Activated CD8-positive, alpha-beta memory T cell treated with anti-CD3 and anti-CD28 coated beads for 48 hours (primary cell): ENCODE results near the gene SLC25A38.
"Not testable (repeated sequence)": the region's sequence is repeated elsewhere in the genome, so short reads cannot be mapped to it uniquely, and the experiment has no call there.

Experiments
- DNase-seq, 3 experiments: peaks; one replicate each; pipeline ENCODE4 v3.0.0-alpha.2; 2020; ENCODE audit warnings: low read depth in 2 of 3, low spot score in 2 of 3

SLC25A38 gene

DNA sequence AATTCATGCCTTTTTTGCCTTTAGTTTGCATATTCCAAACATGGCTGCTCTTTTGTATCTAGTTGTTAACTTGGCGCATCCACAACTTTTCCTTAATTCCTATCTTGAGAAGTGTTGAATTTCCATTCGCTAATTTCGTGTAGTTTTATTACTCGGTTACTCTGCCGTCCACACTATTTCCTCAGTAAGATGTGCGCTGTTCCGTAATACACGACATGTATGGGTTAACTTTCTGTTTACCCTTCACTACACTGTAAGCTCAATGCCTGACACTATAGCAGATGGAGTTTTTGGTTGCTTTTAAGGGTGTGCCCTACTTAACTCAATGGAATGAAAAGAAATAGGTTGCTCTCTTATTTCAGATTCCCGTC lies 24.1 kb downstream of the SLC25A38 start:
- DNase-seq: no peak

DNA sequence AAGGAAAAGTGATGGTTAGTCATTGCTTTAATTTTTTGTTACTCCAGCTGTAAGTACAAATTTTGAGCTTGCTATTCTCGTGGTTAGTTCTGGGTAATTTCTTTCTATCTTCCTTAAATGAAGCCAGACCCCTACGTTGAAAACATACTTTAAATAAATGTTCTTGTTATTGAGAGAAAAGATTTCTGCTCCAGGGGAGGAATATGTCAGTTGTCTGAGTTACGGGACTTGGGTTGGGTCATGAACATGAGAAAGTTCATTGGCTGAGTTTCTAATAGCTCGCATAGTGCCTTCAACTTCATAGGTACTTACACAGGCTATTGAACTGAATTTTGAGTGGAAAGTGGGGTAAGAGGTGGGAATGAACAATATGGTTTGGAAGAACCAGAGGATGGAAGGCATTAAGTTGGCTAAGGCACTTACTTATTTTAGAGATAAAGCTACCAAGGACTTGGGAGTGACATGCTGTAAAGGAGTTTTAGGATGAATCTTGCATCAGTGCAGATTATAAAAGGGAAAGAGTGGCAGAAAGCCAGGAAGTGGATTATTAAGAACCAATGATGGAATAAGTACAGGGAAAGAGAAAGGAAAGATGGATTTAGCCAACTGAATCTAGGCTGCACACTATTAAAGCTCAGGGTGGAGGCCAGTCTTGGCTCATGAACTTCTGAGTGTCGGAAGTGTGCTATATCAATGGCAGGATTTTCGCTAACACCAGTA lies 24.8 kb downstream of the SLC25A38 start:
- DNase-seq: no peak

DNA sequence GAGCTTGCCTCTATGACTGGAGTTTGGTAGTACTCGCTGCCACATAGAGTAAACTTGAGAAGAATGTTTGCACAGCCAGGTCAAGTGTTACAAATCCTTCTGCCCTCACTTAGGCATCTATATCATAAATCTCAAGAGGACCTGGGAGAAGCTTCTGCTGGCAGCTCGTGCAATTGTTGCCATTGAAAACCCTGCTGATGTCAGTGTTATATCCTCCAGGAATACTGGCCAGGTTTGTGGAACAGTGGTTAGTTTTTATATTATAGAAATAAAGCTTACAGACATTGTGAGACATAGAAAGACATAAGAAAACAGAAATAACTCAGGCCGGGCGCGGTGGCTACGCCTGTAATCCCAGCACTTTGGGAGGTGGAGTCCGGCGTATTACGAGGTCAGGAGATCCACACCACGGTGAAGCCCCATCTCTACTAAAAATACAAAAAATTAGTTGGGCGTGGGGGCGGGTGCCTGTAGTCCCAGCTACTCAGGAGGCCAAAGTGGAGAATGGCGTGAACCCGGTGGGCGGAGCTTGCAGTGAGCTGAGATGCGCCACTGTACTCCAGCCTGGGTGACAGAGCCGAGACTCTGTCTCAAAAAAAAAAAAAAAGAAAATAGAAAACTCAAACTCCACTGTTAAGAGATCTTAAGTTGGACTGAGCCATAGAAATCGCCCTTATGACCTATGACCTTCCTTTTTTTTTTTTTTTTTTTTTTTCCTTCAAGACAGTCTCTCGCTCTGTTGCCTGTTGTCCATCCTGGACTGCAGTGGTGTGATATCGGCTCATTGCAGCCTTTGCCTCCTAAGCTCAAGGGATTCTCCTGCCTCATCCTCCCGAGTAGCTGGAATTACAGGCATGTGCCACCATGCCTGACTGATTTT lies 25.6 kb downstream of the SLC25A38 start:
- no peak for DNase-seq

DNA sequence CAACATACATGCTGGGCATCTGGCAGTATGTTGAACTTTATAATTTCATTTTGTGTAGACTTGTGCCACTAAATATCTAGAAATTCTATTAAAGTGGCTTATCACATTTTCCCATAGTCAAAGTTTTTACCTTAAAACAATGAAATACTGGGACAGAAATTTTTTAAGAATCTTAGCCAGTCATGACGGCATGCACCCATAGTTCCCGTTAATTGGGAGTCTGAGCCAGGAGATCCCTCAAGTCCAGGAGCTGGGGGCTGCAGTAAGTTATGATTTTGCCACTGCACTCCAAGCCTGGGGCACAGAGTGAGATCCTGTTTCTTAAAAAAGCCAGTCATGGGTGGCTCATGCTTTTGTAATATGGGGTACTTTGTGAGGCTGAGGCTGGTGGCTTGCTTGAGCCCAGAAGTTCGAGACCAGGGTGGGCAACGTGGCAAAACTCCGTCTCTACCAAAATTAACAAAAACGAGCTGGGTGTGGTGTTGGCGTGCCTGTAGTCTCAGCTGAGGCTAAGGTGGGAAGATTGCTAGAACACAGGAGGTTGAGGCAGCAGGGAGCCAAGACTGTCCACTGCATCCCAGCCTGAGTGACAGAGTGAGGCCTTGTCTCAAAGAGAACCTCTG lies 26.5 kb downstream of the SLC25A38 start:
- DNase-seq: no peak

DNA sequence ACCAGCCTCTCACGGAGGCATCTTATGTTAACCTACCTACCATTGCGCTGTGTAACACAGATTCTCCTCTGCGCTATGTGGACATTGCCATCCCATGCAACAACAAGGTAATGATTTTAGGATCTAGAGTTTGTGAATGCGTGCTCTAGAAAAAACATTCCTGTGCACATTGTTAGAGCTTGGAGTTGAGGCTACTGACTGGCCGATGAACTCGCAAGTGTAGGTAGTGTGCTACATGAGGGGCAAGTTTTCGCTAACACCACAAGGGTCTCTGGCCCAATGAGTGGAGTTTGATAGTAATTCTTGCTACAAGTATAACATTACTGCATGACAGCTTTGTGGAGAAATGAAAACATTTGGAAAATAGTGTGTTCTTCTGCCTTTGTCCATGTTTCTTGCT lies 27.7 kb downstream of the SLC25A38 start:
- no peak for DNase-seq

DNA sequence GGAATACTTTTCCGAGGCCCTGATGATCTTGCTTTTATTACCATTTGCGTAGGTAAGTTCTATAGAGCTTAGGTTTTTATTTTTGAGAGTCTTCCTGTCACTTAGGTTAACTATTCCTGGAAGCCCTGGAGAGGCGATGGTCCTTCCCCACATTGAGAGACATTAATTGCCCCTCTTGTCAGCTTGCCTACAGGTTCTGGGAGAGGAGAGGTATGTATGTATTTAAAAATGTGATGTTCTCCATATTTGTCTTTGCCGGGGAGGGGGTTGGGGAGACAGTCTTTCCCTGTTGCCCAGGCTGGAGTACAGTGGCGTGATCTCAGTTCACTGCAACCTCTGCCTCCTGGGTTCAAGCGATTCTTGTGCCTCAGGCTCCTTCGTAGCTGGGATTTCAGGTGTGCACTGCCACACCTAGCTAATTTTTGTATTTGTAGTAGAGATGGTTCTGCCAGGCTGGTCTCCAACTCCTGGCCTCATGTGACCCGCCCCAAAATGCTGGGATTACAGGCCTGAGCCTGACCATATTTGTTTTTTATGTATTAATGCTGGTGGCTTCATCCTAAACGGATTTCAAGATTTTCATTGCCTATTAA lies 29.6 kb downstream of the SLC25A38 start:
- DNase-seq: no peak

DNA sequence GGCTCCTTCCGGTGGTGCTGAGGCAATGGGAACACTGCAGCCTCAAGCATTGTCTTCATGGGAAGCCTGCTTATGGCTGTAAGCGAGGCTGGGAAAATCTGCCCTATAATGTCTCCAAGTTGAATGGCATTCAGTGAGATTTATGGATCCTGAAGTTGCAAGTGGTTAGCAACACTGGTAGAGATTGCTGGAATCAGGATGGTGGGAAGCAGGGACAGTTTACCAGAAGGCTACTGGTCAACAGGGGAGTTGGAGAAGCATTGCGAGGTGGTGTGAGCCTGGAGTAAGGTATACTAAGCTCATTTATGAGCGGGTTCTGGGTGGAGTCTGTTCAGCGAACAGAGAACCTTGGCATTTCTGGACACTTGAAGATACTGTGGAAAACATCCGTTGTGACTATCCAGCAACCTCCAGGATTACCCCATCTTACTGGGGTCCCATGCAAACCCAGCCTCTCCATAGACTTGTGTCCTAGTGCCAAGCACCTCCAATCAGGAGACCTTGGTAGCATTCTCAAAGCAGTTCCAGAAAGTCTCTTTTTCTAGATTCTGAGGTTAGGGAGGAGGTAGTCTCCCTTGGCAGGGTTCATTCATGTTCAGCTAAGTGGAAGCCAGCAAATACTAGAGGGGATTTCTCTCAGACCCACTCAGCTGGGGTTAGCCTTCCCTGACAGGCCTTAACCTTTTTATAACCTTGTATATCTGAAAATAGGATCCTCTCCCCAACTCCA lies 30.7 kb downstream of the SLC25A38 start:
- no peak for DNase-seq

DNA sequence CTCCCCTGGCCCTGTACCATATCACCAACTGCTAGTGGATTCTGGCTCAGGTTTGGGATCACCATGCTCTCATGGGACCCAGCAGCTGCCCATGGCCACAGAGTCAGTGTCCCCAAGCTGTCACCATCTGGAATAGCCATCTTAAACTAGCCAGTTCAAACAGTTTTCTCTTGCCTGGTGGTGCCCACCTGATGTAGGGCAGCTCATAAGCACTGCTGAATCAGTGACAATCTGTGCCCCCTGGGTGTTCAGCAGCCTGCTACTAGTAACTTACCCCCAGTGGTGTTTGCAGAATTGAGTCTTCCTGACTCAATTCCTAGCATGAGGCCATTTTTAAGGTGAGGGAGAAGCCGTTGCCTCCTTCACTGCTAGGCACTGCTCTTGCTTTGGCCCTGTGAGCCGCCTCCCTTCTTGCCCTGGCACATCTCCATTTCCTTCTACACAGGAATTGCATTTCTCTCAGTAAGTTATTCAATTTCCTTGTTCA lies 31.3 kb downstream of the SLC25A38 start:
- no peak for DNase-seq

DNA sequence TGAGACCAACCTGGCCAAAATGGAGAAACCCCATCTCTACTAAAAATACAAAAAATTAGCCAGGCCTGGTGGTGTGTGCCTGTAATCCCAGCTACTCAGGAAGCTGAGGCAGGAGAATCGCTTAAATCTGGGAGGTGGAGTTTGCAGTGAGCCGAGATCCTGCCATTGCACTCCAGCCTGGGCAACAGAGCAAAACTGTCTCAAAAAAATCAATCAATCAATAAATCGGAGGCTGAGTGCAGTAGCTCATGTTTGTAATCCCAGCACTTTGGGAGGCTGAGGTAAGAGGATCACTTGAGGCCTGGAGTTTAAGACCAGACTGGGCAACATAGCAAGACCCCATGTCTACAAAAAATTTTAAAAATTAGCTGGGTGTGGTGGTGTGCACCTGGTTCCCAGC lies 32.1 kb downstream of the SLC25A38 start:
- DNase-seq: not testable (repeated sequence)

DNA sequence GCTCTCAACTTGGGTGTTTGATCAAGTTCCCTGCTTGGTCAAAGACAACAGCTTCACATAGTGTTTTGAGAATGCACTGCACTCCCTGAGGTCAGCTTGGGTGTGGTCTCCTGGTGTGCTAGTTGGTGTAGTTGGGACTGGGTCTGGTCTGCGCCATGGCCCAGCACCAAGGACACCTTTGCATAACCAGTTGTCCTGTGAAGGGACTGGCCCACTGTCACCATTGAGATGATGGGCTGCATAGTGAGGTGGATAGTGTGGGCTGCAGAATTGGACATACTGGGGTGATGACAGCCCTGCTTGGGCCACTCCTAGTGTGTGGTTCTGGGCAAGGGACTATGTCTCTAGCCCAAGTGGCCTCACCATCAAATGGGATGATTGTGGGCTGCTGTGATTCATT lies 32.8 kb downstream of the SLC25A38 start:
- no peak for DNase-seq

DNA sequence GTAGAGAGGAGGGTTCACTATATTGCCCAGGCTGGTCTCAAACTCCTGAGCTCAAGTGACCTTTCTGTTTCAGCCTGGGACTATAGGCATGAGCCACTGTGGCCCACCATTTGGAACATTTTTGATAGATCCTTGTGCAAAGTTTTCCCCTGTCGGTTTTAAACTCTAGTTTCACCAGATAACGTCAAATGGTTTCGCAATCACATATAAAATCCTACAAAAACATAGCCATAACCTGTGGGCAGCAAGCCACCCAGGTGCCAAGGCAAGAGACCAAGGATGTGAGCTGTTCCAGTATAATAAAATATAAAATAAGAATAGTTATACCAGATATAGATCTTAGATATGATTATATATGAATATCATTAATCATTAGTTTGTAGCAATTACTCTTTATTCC lies 33.8 kb downstream of the SLC25A38 start:
- DNase-seq: not testable (repeated sequence)

DNA sequence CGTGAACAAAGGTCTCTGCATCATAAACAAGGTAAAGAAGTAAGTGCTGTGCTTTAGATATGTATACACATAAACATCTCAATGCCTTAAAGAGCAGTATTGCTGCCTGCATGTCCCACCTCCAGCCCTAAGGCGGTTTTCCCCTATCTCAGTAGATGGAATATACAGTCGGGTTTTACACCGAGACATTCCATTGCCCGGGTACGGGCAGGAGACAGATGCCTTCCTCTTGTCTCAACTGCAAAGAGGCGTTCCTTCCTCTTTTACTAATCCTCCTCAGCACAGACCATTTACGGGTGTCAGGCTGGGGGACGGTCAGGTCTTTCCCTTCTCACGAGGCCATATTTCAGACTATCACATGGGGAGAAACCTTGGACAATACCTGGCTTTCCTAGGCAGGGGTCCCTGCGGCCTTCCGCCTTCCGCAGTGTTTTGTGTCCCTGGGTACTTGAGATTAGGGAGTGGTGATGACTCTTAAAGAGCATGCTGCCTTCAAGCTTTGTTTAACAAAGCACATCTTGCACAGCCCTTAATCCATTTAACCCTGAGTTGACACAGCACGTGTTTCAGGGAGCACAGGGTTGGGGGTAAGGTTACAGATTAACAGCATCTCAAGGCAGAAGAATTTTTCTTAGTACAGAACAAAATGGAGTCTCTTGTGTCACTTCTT lies 35.5 kb downstream of the SLC25A38 start:
- not testable (repeated sequence) for DNase-seq

DNA sequence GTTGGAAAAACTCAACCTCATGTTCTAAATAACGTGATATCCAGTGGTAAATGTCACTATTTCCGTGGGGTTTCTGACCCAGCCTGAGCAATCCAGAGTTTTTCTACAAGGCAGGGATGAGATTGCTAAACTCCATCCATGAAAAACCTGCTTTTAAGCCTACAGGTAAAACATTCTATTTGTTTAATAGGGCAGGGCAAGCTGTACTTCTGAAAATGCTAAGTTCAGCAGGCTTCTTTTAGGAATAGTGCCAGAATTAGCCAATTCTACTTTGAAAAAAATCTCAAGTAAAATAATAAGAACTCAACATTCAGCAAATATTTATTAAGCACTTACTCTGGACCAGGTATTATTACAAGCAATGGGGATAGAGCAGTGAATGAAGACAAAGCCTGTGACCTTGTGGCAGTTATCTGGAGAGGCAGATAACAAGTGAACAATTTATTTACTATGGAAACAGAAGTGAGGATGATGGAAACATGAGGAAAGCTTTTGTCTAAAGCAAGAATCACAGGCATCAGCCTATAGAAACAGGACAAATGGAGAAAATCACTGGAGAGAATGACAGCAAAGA lies 36.7 kb downstream of the SLC25A38 start:
- DNase-seq: no peak

DNA sequence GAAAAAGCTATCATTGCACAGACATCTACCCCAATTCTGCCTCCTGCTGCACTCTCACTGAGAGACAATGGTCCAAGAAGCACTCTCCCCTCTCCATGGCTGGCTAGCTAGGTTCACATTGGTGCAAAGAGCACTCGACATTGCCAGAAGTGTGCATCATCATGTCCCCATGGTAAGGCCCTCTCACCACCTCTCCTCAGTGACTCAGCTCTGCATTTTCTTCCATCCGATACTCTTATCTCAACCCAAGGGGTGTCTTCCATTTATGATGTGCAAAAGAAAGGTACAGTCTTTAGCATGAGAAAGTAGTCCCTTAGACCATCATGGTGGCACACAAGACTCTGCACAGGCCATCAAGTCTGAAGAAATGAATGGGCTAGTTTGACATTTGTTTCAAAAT lies 37.4 kb downstream of the SLC25A38 start:
- DNase-seq: no peak

DNA sequence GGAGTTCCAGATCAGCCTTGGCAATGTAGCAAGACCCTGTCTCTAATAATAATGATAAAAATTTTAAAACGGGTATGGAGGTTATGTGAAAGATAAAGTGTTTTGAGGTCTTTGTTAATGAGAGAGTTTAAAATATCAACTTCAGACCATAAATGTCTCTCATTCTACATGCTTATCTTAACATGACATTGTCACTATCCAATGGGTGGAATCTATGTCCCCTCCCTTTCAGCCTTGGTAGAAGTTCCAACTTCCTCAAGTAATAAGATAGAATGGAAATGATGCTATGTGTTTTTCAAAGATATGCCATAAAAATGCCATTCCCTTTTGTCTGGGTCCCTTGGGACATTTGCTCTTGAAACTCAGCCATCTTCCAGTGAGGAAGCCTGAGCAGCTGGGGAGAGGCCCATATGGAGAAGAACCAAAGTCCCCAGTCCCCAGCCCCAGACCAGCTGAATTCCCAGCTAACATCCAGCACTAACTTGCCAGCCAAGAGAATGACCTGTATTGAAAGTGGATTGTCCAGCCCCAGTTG lies 40.3 kb downstream of the SLC25A38 start:
- no peak for DNase-seq

DNA sequence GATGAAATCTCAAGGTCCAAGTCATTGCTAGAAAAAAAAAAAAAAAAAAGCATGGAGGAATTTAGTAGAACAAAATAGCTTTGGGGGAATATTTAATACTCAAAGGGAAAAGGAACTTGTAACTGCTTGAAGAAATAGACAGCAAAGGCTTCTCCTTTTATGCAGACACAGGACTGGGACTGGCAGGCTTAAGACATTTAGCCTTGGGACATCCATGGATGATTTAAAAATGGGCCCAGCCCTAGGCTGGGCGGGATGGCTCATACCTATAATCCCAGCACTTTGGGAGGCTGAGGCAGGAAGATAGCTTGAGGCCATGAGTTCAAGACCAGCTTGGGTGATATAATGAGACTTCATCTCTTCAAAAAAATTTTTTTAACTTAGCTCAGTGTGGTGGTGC lies 43.1 kb downstream of the SLC25A38 start:
- no peak for DNase-seq

DNA sequence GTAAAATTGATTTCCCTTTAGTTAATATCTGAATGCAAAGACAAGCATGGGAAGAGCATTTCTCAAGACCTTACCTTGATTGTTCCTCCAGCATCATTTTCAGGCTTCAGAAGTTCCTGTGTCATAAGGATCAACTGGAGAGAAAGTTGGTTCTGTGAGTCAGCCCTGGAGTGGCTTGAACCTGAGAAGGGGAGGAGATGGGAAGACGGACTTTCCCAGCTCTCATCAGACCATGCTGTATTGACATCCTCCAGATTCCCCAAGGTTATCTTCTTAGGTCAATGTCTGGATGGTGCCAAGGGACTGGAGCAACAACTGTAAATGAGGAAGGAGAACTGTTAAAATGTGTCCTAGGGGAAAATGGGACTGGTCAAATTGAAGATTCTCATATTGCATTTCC lies 44.3 kb downstream of the SLC25A38 start:
- DNase-seq: no peak

DNA sequence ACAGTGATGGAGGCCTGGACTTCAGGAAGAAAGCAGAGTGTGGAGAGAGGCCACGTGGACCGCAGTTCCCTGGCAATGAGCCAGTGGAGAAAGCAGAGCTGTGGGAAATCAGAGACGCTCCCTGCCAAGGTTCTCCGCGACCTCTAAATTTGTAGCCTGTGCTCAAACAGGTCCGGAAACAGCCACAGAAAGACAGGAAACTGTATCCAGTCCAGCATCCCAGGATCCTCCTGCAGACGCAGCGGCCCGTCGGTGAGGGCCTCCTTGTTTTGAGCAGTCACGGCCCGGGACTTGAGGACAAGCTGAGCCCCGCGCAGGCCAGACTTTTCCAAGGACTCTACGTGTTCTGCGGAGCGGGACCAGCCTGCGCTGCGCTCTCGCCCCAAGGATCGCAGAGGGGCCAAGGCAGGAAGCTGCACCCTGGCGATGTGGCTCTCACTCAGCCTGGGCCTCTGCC lies 45.6 kb downstream of the SLC25A38 start:
- DNase-seq: no peak

DNA sequence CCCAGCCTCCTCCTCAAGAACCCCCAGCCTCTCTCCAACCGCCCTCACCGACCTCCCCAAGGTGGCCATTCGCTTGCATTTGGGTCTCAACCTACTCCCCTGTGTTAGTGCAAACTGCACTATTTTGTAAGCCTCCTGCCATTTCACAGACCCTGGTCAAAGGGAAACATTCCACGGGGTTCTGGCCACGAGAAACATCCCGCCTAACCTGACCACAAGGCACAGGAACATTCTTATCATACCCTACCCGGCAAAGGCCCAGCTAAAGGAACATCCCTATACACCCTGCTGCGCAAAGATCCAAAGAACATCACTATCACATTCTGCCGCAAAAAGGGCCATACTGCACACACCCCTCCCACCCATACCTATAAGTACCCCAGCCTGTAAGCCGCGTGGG lies 46.3 kb downstream of the SLC25A38 start:
- no peak for DNase-seq

DNA sequence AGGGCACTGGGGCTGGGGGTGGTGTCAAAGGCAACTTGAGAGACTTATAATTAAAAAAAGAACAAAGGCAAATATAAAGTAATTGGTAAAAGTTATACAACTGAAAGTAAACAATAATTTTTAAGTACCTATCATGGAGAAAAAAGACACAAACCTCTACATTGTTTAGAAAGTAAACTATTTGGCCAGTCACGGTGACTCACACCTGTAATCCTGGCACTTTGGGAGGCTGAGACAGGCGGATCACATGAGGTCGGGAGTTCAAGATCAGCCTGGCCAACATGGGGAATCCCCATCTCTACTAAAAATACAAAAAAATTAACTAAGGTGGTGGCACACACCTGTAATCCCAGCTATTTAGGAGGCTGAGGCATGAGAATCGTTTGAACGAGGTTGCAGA lies 49.2 kb downstream of the SLC25A38 start:
- DNase-seq: no peak
